HG03280 (cell line): Measurements from ENCODE around the gene TRPM1.
A peak's percentile ranks its signal among the peaks of the same experiment; 100 is the strongest.

ENCODE experiments used
- ATAC-seq: cut with Tn5 transposase; IDR thresholded peaks from one replicate; pipeline ENCODE4 v1.9.1; 2021; ENCODE audit warnings: mild to moderate bottlenecking, moderate library complexity; ENCODE audit not compliant: unreplicated experiment

The TRPM1 gene

DNA sequence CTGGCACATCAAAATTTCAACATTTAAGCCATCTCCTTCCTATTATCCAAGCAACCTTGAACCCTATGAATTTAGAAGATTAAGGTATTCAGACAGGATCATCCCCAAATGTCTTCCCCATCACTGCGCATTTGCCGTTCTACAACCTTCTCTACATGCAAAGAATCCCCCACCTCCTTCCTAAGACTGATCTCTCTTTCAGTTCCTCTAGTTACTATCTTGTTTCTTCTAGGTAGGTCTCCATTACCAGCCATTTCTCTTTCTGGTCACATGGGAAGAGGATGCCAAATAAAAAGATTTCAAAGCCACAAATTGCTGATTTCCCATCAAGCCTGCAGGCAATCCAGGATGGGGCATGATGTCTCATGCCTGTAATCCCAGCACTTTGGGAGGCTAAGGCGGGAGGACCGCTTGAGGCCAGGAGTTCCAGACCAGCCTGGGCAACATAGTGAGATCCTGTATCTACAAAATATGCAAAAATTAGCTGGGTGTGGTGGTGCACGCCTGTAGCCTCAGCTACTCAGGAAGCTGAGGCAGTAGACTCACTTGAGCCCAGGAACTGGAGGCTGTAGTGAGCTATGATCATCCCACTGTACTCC lies 80.4 kb downstream of the TRPM1 start:
- no peak for ATAC-seq

DNA sequence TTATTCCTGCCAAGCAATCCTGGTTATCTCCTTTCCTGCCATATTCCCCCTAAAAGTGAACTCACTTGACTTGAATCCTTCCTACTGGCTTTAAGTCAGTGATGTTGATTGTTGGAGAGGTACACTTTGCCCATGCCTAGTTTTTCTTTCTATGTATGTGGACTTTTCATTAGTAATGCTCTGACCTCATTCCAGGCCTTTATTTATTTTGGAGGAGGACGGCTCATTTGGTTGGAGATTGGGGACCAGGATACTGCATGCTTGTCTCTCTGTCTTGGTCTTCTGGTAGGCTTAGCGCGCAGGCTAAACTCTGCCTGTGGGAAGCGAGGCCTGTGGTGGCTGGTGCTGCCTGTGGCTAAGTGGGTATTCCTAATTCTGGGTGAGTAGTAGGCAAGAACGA lies 81.0 kb downstream of the TRPM1 start:
- no peak for ATAC-seq

DNA sequence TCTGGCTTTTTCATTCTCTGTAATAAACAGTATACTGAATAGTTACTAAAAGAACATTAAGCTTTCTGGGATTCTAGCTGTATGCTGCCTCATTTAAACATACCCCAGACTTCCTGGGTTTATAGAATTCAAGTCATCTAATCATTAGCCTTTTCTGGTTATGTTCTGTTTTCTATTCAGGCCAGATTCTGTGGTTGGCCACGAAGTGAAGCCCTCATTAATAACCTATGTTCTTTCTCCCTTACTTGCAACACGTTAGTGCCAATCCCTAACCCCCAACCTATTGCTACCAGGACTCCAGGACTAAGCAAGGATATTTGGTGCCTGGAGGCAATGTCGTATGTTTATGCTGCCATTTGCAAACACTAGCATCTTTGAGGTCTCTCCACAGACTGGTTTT lies 81.5 kb downstream of the TRPM1 start:
- ATAC-seq: no peak

DNA sequence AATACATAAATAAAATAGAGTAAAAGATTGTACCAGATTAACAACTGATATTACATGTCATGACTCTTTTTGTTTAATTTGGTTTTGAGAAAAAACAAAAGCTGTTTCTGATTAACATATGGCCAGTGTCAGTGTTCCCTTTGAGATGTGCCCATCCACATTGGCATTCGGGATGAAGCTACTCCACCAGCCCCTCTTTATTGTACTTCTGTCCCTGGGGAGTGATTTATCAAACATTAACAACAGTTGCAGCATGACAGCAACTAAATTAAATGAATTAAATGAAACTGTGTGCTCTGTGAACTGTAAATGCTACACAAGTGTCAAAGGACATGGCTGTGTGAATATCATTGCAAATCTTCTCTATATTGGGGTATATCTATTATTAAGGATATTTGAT lies 84.2 kb downstream of the TRPM1 start:
- no peak for ATAC-seq

DNA sequence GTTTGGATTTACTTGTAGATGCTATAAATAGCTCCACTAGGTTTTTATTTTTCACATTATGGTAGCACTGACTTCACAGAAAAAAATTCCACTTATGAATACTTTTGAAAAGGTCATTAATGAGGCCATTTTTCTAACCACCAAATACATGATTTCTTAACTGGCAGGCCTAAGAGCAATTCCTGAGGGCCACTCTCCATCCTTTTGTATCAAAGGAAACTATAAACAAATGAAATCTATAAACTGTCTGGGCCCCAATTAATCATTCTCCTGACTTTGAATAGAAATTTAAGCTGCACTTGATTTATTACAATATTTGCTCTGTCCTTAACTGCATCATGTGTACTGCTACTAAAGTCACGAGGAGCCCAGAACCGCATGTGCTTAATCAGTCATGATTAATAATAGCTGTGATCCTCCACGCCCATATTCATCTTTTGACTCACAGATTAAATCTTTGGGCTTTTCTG lies 85.0 kb downstream of the TRPM1 start:
- no peak for ATAC-seq

DNA sequence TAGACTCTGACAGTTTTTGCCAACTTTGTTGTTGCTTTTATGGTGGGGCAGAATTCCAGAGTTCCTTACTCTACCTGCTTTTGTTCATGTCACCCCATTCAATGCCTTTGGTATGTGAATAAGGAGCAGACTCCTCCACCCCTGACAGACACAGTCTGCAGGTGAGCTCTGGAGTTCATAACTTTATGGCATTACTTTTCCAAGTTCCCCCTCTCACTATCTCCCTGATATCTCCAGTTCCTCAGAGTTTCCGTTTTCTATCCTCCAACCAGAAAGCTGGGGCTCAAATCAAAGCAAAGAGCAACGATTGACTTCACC lies 87.0 kb downstream of the TRPM1 start:
- ATAC-seq: no peak

DNA sequence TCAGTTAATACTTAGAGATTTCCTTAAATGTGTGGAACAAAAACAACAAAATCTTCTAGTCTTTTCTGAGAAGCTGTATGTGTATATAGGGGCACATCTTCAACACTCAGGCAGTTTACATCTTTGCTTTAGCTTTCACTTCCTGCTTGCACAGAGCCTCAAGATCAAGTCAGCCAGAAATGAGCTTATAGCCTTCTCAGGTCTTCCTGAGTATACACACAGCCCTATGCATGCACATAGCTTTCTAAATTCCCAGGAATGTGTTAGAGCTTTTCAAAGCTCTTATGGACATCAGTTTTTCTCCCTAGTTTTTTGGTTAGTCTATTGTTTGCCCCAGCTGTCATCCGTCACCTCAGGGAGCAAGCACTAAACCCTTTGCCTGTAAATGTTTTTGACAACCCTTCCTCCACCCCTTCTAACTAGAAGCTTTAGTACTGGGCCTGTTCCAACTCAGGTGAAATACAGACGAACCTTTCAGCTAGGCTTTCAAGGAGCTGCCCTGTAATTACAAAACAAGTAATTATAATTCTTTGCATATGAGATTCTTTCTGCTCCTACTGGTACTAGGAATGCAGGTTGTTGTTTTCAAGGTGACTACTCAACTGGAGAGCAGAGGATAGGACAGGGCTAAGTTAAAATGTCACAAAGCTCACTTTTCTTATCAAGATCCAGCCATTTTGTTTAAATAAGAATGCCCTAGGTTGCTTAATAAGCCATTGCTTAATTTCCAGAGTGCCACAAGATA lies 87.5 kb downstream of the TRPM1 start:
- no peak for ATAC-seq

DNA sequence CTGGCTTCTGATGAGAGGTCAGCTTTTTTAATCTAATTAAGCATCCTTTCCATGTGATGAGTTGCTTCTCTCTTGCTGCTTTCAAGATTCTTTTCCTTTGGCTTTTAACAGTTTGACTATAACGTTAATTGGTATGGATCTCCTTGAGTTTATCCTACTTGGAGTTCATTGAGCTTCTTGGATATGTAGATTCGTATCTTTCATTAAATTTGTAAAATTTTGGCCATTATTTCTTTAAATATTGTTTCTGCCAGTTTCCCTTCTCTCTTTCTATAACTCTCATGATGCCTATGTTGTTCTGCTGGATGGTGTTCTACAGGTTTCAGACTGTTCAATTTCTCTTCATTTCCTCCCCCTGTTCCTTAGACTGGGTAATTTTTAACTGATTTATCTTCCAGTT lies 89.1 kb downstream of the TRPM1 start:
- ATAC-seq: no peak

DNA sequence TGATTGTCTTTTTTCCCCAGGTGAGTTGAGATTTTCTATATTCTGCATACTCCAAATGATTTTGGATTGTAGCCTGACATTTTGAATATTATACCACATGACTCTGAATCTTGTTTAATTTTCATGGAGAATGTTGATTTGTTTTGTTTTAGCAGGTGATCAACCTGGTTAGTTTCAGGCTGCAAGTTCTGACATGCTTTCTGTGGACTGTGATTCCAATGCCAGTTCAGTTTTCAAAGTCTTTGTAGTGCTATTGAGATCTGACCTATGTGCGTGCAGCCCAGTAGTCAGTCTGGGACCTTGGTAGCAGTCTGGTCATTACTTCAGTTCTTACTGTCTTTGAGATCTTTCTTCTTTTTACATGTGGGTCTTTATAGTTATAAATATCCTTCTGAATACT lies 91.5 kb downstream of the TRPM1 start:
- no peak for ATAC-seq

DNA sequence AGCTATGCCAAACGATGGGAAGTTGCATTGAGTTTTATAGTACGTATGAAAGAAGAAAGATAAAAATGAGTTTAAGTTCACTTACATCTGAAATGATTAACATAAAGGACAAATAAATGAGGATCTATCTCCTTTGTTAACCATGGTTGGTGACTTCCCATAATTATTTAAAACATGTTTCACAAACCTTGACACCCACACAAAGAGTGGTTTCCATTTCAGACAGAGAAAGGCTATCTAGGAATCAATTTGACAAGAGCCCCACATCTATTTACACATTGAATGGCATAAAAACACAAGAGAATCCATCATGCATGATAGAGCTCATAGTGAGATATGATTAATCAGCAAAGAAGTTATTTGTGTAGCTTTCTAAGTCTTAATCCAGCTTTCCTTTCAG lies 95.9 kb downstream of the TRPM1 start:
- ATAC-seq: no peak

DNA sequence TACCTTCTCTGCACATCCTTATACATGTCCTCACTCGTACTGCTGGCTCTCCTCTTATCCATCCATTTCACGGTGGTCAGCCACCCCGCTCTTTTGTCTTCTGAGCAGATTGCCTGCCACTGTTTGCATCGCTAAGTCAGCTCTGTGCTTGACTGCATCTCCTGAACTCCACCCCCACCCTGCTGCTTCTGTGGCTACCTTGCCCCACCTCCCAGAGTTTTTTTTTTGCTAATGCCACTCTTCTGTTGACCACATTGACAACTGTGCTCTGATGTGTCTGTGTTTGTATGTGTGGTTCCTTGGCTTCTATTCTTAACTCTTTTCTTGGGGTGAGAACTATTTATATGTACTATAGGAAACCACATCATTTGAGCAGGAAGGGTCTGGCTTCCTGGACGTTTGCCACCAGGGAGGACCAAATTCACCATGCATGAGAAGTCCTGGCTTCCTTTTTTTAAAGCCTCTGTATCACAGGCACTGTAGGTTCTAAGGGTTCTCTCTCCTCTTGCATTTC lies 97.2 kb downstream of the TRPM1 start:
- peak; percentile 83 for ATAC-seq

DNA sequence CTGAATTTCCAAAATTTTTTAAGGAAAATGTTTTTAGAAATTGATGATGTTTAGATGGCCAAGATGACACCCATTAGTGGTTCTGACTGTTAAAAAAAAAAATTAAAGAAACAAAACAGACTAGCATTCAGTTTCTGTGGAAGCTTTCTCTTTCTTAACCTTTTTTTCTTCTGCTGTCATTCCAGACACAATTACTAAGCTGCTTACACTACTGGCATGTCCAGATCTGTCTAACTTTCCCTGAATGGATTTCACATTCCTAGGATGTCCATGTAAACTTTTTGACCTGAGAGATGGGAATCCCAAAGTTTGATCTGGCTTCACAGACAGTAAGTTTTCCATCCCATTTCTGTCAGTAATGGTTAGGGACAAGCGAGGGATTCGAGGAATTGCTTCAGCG lies 99.8 kb downstream of the TRPM1 start:
- ATAC-seq: no peak

DNA sequence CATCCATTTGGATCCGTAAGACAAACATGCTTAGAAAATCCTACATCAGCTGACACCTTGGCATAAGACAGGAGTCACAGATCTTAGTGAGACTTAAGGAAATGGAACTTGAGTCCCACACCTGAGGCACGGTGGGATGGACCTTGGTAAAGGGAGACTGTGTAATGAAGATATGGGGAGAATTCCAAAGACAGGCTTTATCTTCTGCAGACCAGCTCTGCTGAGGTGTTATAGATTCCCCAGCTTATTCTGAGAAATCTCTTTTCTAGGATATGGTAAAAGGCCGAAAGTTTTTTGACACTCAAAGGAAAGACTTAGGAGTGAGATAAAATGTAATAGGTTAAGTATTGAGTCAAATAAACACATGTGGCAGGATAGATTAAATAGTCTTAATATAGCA lies 101.8 kb downstream of the TRPM1 start:
- ATAC-seq: no peak

DNA sequence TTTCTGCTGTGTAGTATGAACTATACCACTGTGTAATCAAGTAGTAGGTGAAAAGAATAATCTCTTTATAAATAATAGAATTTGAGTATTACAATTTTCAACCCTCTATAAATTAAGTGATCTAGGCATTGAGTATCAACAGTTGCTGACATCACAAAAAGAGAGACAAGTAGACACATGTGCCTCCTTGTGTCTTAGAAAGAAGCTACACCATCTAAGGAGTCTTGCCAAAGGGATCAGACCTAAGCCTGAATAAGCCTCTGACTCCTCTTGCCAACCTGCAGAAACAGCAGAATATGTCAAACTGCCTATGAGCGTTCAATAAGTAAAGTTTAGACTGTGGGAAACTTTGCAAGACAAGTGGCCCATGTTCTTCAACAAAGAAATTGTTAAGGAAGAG lies 104.3 kb downstream of the TRPM1 start:
- ATAC-seq: no peak

DNA sequence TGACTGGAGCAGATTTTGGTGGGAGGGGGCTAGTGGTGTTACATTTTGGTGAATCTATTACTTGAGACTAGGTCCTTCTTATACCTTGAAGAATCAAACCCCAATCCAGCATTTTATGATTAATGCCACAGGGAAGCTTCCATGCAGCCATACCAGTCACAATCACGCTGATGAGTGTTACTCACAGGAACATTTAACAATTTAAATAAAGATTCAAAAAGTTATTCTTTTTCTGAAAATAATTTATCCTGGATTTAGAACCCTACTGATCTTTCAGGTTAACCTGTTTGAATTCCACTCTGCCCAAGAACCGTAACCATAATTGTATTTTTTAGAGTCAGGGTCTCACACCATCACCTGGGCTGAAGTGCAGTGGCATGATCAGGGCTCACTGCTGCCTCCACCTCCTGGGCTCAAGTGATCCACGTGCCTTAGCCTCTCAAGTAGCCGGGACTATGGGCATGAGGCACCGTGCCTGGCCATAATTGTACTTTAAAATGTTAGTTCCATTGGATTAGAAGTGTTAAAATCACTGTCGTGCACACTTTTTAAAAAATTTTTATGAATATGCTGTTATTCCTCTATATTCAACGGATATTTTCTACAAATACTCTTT lies 109.2 kb downstream of the TRPM1 start:
- ATAC-seq: no peak

DNA sequence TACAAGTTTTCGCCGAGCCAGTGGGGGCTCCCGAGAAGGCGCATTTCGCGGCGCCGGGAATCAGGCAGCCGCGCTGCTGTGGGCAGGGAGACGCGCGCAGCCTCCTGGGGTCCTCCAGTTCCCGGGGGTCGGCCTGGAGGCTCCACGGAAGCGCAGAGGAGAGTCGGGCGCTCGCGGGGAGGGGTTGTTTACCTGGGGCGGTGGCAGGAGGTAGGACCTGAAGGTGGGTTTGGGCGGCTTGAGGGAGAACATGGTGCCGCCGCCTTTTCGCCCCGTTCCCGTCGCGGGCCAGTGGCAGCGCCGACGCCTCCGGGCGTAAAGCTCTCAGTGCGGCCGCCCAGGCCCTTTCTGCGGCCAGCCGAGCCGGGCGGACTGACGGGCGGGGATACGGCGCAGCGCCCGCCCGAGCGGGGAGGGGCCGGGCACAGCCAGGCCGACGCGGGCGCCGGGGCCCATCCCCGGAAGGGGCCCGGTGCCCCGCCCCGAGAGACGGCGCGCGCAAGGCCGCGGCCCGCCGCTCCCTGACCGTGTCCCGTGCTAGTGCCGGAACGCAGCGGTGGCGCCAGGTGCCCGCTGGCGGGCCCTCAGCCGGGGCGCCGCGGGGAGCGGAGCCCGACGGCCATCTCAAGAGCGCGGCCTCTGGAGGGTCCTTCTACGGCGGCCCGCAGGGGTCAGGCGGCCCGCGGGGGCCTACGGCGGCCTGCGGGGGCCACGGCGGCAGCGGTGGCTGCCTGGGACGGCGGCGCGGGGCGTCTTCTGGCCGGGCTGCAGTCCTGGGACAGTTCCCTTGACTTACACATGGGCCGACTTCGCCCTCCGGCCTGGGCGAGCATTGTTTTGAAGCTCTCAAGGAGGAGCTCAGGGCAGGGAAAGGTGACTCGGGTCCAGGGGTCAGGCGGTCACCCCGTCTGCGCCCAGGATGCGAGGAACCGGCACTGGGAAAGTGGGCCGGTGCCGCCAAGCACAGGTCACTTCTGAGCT lies 110.0 kb downstream of the TRPM1 start, which contains the start of gene MTMR10:
TSS of gene MTMR10 (minus strand) at position 374 of the 981 bp plus-strand sequence. CDS start at position 252, 122 bp downstream.
- peak; percentile 93 for ATAC-seq

DNA sequence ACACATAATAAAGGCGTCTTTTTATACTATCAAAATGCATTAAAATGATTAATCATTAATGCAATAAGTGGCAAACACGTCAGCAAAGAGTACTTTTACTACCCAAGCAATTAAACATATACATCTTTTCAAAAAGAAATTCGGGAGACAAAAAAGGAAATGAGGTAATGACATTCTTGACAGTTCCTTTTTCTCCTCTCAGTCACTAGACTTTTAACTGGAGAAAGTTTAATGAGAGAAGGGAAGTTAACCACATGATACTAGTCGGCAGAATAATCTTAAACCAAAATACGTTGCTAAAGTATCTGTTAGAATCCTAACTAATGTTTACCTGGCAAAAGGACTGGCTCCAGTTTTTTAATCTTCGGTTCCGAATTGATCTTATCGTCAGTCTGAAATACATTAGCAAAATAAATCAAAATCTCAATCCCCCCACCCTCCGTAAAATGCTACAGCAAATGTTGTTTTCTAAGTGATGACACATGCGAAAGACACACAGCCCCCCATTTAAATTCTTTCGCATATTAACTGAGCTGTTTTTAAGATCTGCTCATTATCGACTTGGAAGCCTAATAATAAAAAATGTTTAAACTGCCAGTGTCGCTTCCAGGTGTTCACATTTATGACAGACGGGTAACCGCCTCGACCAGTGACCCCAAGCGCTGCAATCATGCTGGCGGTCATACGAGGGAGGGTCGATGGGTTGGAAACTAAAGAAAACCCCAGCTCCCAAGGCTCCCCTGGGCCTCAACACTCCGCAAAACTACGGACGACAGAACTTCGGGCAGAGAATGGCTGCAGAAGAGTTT lies 110.9 kb downstream of the TRPM1 start:
- ATAC-seq: peak; percentile 9

DNA sequence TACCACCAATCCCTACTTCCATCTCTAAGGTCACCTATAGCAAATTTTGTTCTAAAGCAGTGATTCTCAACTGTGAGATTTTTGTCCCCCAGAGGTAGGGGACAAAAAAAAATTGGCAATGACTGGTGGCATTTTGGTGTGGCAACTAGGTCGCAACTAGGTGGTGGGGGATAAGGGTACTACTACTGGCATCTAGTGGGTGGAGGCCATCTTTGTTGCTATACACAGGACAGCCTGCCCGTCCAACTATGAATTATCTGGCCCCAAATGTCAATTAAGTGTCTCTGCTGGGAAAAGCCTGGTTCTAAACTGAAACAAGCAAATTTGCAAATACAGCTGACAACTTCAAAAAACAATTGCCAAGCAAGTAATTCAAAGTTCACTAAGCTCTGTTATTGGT lies 111.5 kb downstream of the TRPM1 start:
- no peak for ATAC-seq

DNA sequence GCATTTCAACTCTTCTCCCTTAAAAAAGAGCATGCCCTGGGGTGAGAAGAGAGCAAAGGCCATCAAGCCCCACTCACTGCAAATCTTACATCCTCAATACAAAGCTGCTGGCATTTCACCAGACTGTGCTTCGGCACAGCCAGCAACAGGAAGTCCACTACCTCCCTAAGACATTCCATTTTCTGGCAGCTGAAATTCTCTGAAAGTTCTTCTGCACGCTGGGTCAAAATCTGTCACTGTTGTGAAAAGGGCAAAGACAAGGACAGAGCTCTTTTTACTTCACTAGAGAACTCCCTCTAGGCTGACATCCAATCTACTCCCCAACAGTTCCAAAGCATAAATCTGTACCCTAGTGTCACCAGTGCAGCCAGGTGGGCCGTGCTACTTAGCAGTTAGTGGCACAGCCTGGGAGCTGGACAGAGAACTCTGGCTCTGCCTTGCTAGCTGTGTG lies 116.4 kb downstream of the TRPM1 start:
- no peak for ATAC-seq

DNA sequence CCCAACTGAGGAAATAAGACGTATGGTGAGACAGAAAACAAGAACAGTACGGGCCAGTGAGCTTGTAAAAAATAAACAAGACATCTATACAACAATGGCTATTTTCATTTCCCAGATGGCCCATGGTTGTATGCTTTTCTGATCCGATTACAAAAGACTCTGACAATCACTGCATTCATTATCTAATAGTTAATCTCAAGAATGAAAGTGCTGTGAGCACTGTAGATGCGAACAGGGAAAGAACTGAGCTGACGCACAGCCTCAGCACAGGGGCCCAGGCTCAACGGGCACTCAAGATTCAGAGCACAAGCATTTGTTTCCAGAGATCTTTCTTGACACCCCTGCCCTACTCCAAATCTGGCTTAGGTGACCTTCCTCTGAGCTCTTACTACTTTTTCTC lies 117.0 kb downstream of the TRPM1 start:
- no peak for ATAC-seq
